ENCODE results near the gene IZUMO4.

IZUMO4 gene

GRCh38 chr19:2048104-2048958, 48.4 kb upstream of the IZUMO4 start:
- H3K9ac ChIP-seq (ENCODE audit: low read depth, low read length): peak overlapping the region; percentile 91; the same call in 1 of the 2 replicates

GRCh38 chr19:2048959-2049740, 47.6 kb upstream of the IZUMO4 start:
- DNase-seq: no peak

More at GRCh38 chr19:2048104-2048958, 48.4 kb upstream of the IZUMO4 start:
- H3K4me1 ChIP-seq (ENCODE audit: insufficient read depth, low read length): peaks cover 53% of the 10 kb centered on the region
- peaks cover 49% of the 10 kb centered on the region for H3K36me3 ChIP-seq (ENCODE audit: insufficient read depth, low read length)
- H2AFZ ChIP-seq (ENCODE audit: low read depth, low read length): no peak overlapping the region
- no peak for ATAC-seq (ENCODE audit: insufficient read depth, low read depth)
- DNase-seq: no peak
- peak overlapping the region; percentile 74; the same call in 1 of the 2 replicates for H3K27ac ChIP-seq (ENCODE audit: low read length)
- peaks cover 50% of the 10 kb centered on the region for H3K79me2 ChIP-seq (ENCODE audit: insufficient read depth, low read length)
- no peaks in the 10 kb centered on the region for H3K9me3 ChIP-seq (ENCODE audit: insufficient read depth, low read length, severe bottlenecking)
- peak overlapping the region in 1 of 2 experiments; percentile 89; a peak in 1 of 4 replicates for H3K4me3 ChIP-seq (ENCODE audit: low read depth in 1 of 2, low read length in 2 of 2)
- peaks cover 65% of the 10 kb centered on the region for H4K20me1 ChIP-seq (ENCODE audit: insufficient read depth, low read length)
- TF ChIP-seq CTCF (IDR thresholded peaks at IDR 0.05; ENCODE audit: borderline replicate concordance, extremely low read depth, low read length, poor library complexity, severe bottlenecking): no peak
- TF ChIP-seq EZH2 (IDR thresholded peaks at IDR 0.05; ENCODE audit: borderline replicate concordance, low read depth, low read length, severe bottlenecking): no peak
- peak overlapping the region; percentile 96 for H3K4me2 ChIP-seq (ENCODE audit: insufficient read depth, low read length)
- H3K27me3 ChIP-seq (ENCODE audit: insufficient read depth, low read length, poor library complexity): no peaks in the 10 kb centered on the region

DNA sequence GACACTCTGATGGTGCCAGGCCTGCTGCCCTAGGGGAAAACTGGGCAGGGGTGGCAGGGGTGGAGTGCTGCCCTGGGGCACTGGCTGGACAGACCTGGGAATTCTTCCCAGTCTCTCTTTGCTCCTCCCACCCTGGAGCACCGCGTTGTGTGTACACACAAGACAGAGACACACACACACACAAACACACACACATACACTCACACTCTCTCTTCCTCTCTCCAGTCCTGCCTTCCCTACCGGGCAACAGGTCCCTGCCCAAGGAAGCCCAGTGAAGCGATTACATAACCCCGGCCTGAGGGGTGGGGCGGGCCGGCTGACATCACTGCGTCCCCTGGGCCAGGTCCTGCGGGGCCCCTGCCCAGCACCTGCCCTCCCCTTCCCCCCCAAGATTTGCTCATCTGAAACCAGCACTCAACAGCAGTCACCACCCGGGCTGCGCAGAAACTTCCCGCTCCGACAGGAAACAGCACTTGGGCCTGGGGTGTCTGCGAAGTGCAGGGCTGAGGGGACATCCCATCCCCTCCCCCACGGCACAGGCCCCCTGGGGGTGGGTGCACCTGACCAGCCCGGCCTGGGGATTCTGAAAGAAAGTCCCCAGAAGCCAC, 46.9 kb upstream of the IZUMO4 start:
- Histone ChIP-seq H3K9ac (ENCODE audit: low read depth, low read length) (peak overlapping the region; percentile 91), H2AFZ (ENCODE audit: low read depth, low read length) (no peak overlapping the region), H3K79me2 (ENCODE audit: insufficient read depth, low read length) (peaks cover 50% of the 10 kb centered on the region), H3K36me3 (ENCODE audit: insufficient read depth, low read length) (peaks cover 41% of the 10 kb centered on the region; the same call in 1 of the 2 replicates), H3K9me3 (ENCODE audit: insufficient read depth, low read length, severe bottlenecking) (no peaks in the 10 kb centered on the region), H3K27ac (ENCODE audit: low read length) (peak overlapping the region; percentile 74), H3K27me3 (ENCODE audit: insufficient read depth, low read length, poor library complexity) (no peaks in the 10 kb centered on the region), H3K4me3 (ENCODE audit: low read depth in 1 of 2, low read length in 2 of 2) (peak overlapping the region; percentile 84 to 89), H3K4me1 (ENCODE audit: insufficient read depth, low read length) (peaks cover 47% of the 10 kb centered on the region), H4K20me1 (ENCODE audit: insufficient read depth, low read length) (peaks cover 56% of the 10 kb centered on the region), H3K4me2 (ENCODE audit: insufficient read depth, low read length) (peak overlapping the region; percentile 96)
- ATAC-seq (ENCODE audit: insufficient read depth, low read depth) (peak; percentile 63), DNase-seq (peak; percentile 77)
- TF ChIP-seq CTCF (IDR thresholded peaks at IDR 0.05; ENCODE audit: borderline replicate concordance, extremely low read depth, low read length, poor library complexity, severe bottlenecking) (no peak), EZH2 (IDR thresholded peaks at IDR 0.05; ENCODE audit: borderline replicate concordance, low read depth, low read length, severe bottlenecking) (no peak)

More at GRCh38 chr19:2048959-2049740, 47.6 kb upstream of the IZUMO4 start:
- H4K20me1 ChIP-seq (ENCODE audit: insufficient read depth, low read length): peaks cover 63% of the 10 kb centered on the region
- peaks cover 50% of the 10 kb centered on the region for H3K79me2 ChIP-seq (ENCODE audit: insufficient read depth, low read length)
- H3K27me3 ChIP-seq (ENCODE audit: insufficient read depth, low read length, poor library complexity): no peaks in the 10 kb centered on the region
- H3K27ac ChIP-seq (ENCODE audit: low read length): peak overlapping the region; percentile 74
- no peak overlapping the region for H2AFZ ChIP-seq (ENCODE audit: low read depth, low read length)
- H3K36me3 ChIP-seq (ENCODE audit: insufficient read depth, low read length): peaks cover 48% of the 10 kb centered on the region; the same call in 1 of the 2 replicates
- peak overlapping the region; percentile 91 for H3K9ac ChIP-seq (ENCODE audit: low read depth, low read length)
- peaks cover 51% of the 10 kb centered on the region for H3K4me1 ChIP-seq (ENCODE audit: insufficient read depth, low read length)
- peak overlapping the region; percentile 84 to 89; a peak in 3 of 4 replicates for H3K4me3 ChIP-seq (ENCODE audit: low read depth in 1 of 2, low read length in 2 of 2)
- TF ChIP-seq CTCF (IDR thresholded peaks at IDR 0.05; ENCODE audit: borderline replicate concordance, extremely low read depth, low read length, poor library complexity, severe bottlenecking) (no peak), EZH2 (IDR thresholded peaks at IDR 0.05; ENCODE audit: borderline replicate concordance, low read depth, low read length, severe bottlenecking) (no peak)
- no peak for ATAC-seq (ENCODE audit: insufficient read depth, low read depth)
- H3K4me2 ChIP-seq (ENCODE audit: insufficient read depth, low read length): peak overlapping the region; percentile 96
- H3K9me3 ChIP-seq (ENCODE audit: insufficient read depth, low read length, severe bottlenecking): no peaks in the 10 kb centered on the region
